Measurements from ENCODE around the gene TMEM119. TPM values are rescaled to one million over a fixed set of nuclear protein-coding genes. Genes with fewer than 3 reads are reported as not detected.
A peak's percentile ranks its signal among the peaks of the same experiment; 100 is the strongest.

Gene TMEM119
- polyA plus RNA-seq, 1 of the 3 experiments (the other 2 are of a cell fraction) = 25.7 TPM

DNA sequence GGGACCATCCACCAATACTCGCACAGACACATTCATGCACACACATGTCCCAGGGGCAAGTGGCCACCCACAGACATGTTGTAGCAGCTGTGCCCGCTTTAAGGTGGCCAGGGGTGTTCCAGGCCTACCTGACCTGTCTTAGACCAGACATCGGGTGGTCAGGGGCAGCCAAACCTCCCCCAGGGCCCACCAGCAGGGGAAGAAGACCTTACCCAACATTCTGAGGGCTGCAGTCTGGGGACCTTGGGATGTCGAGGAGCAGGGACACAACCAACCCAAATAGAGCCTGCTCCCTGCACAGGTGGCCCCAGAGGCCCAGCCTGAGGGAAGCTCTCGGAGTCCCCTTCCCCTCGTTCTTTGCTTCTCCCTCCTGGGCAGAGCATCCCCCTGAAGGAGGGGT, 1.7 kb upstream of the TMEM119 start:
- peaks cover 0 to 26% of the 10 kb centered on the region in 2 experiments; a peak in 1 of 4 replicates for H3K4me1 ChIP-seq (ENCODE audit: control insufficient read depth in 1 of 2, insufficient read depth in 2 of 2, low read depth in 1 of 2, low read length in 1 of 2)
- ChIA-PET POLR2A (no interaction called here), CTCF (interaction anchor here (0.8 to 2.0 kb wide), 3 partner anchors 18 to 37 kb away, joined by 4 to 6 read pairs (median 5); partner anchors contain the start of gene ISCU)
- TF ChIP-seq RAD21 (IDR thresholded peaks at IDR 0.05; ENCODE audit: low read length) = no peak
- TF ChIP-seq TEAD4 (IDR thresholded peaks at IDR 0.05; ENCODE audit: borderline replicate concordance, insufficient read depth) = no peak
- no peak for DNase-seq
- no peak overlapping the region for H3K4me3 ChIP-seq (ENCODE audit: low read depth in 2 of 2, low read length in 1 of 2)
- H3K79me2 ChIP-seq (ENCODE audit: insufficient read depth) = no peaks in the 10 kb centered on the region
- H3K9me2 ChIP-seq = no peaks in the 10 kb centered on the region
- H3F3A ChIP-seq (replicated peaks; ENCODE audit: insufficient read depth) = peaks cover 7% of the 10 kb centered on the region
- no peaks in the 10 kb centered on the region for H3K36me3 ChIP-seq (replicated peaks in 1 of 2; ENCODE audit: control insufficient read depth in 1 of 2, insufficient read depth in 2 of 2, low read length in 1 of 2)
- H3K27me3 ChIP-seq (ENCODE audit: insufficient read depth) = no peaks in the 10 kb centered on the region
- no peaks in the 10 kb centered on the region for H3K9me3 ChIP-seq
- no peak overlapping the region for H2AFZ ChIP-seq (ENCODE audit: low read depth)
- H3K9ac ChIP-seq = no peak overlapping the region
- H4K20me1 ChIP-seq (ENCODE audit: insufficient read depth) = no peaks in the 10 kb centered on the region
- H3K4me2 ChIP-seq = no peak overlapping the region
- 95% methylated on average over 4 of the region's 6 CpGs for WGBS (ENCODE audit: low lambda C conversion rate)
- H3K27ac ChIP-seq (ENCODE audit: low read depth in 2 of 2, low read length in 1 of 2) = no peak overlapping the region

- H3K9ac ChIP-seq = no peak overlapping the region
- no peaks in the 10 kb centered on the region for H4K20me1 ChIP-seq (ENCODE audit: insufficient read depth)
- H3K4me3 ChIP-seq (ENCODE audit: low read depth in 2 of 2, low read length in 1 of 2) = peak overlapping the region in 1 of 2 experiments; percentile 28; a peak in 1 of 4 replicates
- 92% methylated on average over 11 of the region's 11 CpGs for WGBS (ENCODE audit: low lambda C conversion rate)
- TF ChIP-seq SMC3 (IDR thresholded peaks at IDR 0.05; ENCODE audit: low read depth, low read length) = no peak
- no peak for TF ChIP-seq TEAD4 (IDR thresholded peaks at IDR 0.05; ENCODE audit: borderline replicate concordance, insufficient read depth)
- TF ChIP-seq, protein P1, sequence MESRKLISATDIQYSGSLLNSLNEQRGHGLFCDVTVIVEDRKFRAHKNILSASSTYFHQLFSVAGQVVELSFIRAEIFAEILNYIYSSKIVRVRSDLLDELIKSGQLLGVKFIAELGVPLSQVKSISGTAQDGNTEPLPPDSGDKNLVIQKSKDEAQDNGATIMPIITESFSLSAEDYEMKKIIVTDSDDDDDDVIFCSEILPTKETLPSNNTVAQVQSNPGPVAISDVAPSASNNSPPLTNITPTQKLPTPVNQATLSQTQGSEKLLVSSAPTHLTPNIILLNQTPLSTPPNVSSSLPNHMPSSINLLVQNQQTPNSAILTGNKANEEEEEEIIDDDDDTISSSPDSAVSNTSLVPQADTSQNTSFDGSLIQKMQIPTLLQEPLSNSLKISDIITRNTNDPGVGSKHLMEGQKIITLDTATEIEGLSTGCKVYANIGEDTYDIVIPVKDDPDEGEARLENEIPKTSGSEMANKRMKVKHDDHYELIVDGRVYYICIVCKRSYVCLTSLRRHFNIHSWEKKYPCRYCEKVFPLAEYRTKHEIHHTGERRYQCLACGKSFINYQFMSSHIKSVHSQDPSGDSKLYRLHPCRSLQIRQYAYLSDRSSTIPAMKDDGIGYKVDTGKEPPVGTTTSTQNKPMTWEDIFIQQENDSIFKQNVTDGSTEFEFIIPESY (IDR thresholded peaks at IDR 0.05; ENCODE audit: borderline replicate concordance, low read depth) = no peak
- TF ChIP-seq USF2 (IDR thresholded peaks at IDR 0.05; ENCODE audit: borderline replicate concordance, low read depth, low read length) = no peak
- TF ChIP-seq RCOR1 (IDR thresholded peaks at IDR 0.05; ENCODE audit: low read length) = no peak
- no peak for TF ChIP-seq TCF12 (IDR thresholded peaks at IDR 0.05)
- TF ChIP-seq, protein P2, sequence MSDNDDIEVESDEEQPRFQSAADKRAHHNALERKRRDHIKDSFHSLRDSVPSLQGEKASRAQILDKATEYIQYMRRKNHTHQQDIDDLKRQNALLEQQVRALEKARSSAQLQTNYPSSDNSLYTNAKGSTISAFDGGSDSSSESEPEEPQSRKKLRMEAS (IDR thresholded peaks at IDR 0.05; ENCODE audit: low read depth) = no peak
- no peak for TF ChIP-seq JUND (IDR thresholded peaks at IDR 0.05)
- no peak for TF ChIP-seq YY1 (IDR thresholded peaks at IDR 0.05; ENCODE audit: low read depth)
- no peak for TF ChIP-seq EP300 (IDR thresholded peaks at IDR 0.05; ENCODE audit: borderline replicate concordance in 1 of 2, low read depth in 1 of 2, low read length in 1 of 2)
- no peak for TF ChIP-seq SIN3A (IDR thresholded peaks at IDR 0.05; ENCODE audit: borderline replicate concordance, low read depth, low read length)
- no peak for TF ChIP-seq MXI1 (IDR thresholded peaks at IDR 0.05; ENCODE audit: low read depth, low read length)
- TF ChIP-seq GATA2 (CRISPR knock-in tag; IDR thresholded peaks at IDR 0.05) = no peak
- TF ChIP-seq NFIC (IDR thresholded peaks at IDR 0.05; ENCODE audit: borderline replicate concordance) = no peak
- no peak for TF ChIP-seq RFX5 (IDR thresholded peaks at IDR 0.05; ENCODE audit: low read length)
- no peaks in the 10 kb centered on the region for H3K9me2 ChIP-seq
- 0 out of 2 replicates have a peak overlapping the region, but pooled peaks have one; percentile 41 for H2AFZ ChIP-seq (ENCODE audit: low read depth)
- H3K79me2 ChIP-seq (ENCODE audit: insufficient read depth) = no peaks in the 10 kb centered on the region
- H3K27me3 ChIP-seq (ENCODE audit: insufficient read depth) = no peaks in the 10 kb centered on the region
- ChIA-PET POLR2A (no interaction called here), CTCF (interaction anchor here (0.7 to 1.1 kb wide), 3 partner anchors 19 to 55 kb away, joined by 3 to 5 read pairs (median 4); partner anchors contain the start of gene ISCU)
- no peaks in the 10 kb centered on the region for H3K9me3 ChIP-seq
- H3K27ac ChIP-seq (ENCODE audit: low read depth in 2 of 2, low read length in 1 of 2) = peak overlapping the region in 1 of 2 experiments; percentile 83; a peak in 2 of 4 replicates
- no peak for DNase-seq
- no peaks in the 10 kb centered on the region for H3K36me3 ChIP-seq (replicated peaks in 1 of 2; ENCODE audit: control insufficient read depth in 1 of 2, insufficient read depth in 2 of 2, low read length in 1 of 2)
- H3K4me1 ChIP-seq (ENCODE audit: control insufficient read depth in 1 of 2, insufficient read depth in 2 of 2, low read depth in 1 of 2, low read length in 1 of 2) = peaks cover 0 to 26% of the 10 kb centered on the region in 2 experiments; a peak in 1 of 4 replicates
- peaks cover 7% of the 10 kb centered on the region for H3F3A ChIP-seq (replicated peaks; ENCODE audit: insufficient read depth)
- H3K4me2 ChIP-seq = 0 out of 2 replicates have a peak overlapping the region, but pooled peaks have one; percentile 91
Observed at GRCh38 chr12:108598553-108599250, 818 bp upstream of the TMEM119 start.
